ENCODE results near the gene BCAS4.
"Not testable (repeated sequence)": the region's sequence is repeated elsewhere in the genome, so short reads cannot be mapped to it uniquely, and the experiment has no call there.

Gene BCAS4
- total RNA-seq = 6.9 to 14.9 (median 11.0) reads per million in 3 experiments

GRCh38 chr20:50794846-50795634 is at the start of gene BCAS4:
Gene BCAS4, plus strand, starts transcription at chr20:50795061. Its CDS starts 23 bp downstream, at chr20:50795084.
- DNase-seq = peak; percentile 84

- no peak for DNase-seq
These were observed 49.2 kb upstream of the BCAS4 start for GRCh38 chr20:50745634-50746137.

- no peak for DNase-seq
These were observed 48.5 kb upstream of the BCAS4 start for GRCh38 chr20:50746138-50746940.

DNA sequence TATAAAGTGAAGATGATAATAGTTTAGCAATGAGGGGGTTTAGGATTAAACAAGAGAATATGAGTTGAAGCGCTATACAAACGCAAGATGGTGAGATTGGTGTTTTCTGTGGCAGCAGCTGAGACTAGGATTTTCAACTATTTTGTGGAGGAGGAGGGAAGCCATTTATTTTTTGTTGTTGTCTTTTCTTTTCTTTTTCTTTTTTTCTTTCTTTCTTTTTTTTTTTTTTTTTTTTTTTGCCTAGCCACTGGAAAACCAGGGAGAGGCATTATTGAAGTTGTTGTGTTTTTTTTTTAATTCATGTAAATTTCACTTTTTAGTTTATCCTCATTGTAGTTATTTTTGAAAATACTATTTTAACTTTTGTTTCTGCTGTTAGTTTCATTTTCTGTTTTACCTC is 47.6 kb upstream of the BCAS4 start:
- no peak for DNase-seq

DNA sequence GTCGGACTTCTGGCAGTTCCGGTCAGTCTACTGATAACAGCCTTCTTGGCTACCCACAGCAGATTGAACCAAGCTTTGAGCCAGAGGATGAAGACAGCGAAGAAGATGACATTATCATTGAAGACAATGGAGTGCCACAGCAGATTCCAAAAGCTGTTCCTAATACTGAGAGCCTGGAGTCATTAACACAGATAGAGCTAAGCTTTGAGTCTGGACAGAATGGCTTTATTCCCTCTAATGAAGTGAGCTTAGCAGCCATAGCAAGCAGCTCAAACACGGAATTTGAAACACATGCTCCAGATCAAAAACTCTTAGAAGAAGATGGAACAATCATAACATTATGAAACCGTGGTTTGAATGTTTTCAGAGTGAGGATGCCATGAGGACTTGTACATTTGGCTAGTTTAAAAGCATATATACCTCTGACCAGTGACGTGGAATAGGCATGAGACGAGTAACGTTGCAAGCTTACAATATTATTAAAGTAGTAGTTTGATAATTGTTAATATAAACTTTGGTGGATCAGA is 44.7 kb upstream of the BCAS4 start:
- DNase-seq = no peak

DNA sequence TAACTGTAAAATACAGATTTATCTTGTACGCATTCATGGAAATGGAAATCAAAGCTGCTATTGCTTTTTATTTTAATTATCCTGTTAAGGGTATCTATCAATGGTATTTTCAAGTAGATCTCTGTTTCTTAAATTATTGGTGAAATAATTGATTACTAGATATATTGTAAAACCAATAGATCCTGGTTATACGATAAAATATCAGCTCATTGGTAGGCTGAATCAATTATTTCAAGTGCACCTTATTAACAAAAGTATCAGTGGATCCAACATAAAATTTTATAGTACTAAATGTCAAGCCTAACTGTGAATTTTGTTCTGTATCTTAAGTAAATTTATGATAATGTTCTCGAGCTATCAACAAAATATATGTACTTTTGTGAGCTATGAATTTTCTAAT is 41.7 kb upstream of the BCAS4 start:
- no peak for DNase-seq

- DNase-seq = no peak
These were observed 40.4 kb upstream of the BCAS4 start for GRCh38 chr20:50754420-50754819.

GRCh38 chr20:50756447-50756846 is 38.4 kb upstream of the BCAS4 start:
- no peak for DNase-seq

DNA sequence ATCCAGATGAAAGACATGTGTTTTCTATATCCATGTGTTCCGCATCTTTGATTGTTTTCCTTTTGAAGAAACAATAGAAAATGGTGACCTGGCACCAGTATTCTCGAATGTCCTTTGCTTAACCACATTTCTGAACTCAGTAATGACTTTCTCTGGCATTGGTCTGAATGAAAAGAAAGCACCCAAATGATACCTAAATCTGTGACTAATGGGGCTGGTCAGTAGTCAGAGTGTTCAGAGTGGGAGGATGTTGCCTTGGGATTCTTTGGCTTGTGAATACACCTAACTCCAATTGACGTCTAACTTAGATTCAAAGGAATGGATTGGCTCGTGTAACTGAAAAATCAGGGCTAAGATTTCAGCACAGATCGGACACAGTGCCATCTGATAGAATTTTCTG is 36.4 kb upstream of the BCAS4 start:
- DNase-seq = no peak

DNA sequence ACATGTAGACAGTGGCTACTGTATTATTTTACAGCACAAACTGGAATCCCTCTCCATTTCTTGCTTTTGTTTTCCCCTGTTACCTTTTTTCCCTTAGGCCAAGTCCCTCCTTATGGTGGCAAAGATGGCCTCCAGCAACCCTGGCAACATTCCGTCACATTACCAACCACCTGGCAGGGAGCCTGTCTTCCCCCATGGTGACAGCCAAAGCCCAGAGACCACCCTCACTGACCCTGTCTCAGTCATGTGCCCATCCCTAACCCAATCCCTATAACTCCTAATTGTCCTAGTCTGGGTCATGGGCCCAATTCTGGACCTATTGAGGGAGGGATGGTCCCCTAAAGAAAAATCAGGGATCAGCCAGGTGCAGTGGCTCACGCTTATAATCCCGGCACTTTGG is 35.9 kb upstream of the BCAS4 start:
- no peak for DNase-seq

GRCh38 chr20:50759678-50760077 is 35.2 kb upstream of the BCAS4 start:
- DNase-seq = no peak

DNA sequence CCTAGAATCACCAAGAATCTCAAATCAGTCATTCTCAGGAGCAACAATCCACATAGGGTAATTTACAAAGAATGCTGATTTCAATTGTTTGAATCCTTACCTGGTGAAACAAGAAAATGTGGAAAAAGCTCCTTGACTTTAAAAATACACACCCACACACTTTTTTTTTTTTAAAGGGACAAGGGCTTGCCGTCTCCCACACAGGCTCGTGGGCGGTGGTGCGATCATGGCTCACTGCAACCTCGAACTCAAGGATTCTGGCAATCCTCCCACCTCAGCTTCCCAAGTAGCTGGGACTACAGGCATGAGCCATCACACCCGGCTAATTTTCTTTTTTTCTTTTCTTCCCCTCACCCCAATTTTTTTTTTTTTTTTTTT is 32.8 kb upstream of the BCAS4 start:
- DNase-seq = no peak

- DNase-seq = no peak
These were observed 32.2 kb upstream of the BCAS4 start for GRCh38 chr20:50762435-50763220.

DNA sequence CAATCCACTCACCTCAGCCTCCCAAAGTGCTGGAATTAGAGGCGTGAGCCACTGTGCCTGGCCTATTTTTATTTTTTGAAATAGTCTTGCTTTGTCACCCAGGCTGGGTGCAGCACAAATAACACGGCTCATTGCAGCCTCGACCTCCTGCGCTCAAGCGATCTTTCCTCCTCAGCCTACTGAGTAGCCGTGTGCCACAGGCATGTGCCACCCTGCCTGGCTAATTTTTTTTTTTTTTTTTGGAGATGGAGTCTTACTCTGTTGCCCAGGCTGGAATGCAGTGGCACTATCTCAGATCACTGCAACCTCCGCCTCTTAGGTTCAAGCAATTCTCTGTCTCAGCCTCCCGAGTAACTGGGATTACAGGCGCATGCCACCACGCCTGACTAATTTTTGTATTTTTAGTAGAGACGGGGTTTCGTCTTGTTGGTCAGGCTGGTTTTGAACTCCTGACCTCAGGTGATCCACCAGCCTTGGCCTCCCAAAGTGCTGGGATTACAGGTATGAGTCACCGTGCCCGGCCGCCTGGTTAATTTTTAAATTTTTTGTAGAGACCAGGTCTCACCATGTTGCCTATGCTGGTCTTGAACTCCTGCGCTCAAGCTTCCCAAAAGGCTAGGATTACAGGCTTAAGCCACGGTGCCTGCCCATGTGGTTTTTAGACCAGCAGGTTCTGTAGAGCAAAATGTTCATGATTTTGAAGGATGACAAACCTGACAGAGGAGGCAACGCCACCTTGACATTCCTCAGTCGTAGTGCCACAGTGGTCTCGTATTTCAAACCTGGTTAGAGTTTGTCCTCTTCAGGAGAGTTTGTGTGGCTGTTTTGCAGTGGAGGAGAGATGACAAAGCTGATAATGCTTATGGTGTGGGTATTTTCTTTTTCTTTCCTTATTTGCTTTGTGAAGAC is 31.1 kb upstream of the BCAS4 start:
- DNase-seq = not testable (repeated sequence)

DNA sequence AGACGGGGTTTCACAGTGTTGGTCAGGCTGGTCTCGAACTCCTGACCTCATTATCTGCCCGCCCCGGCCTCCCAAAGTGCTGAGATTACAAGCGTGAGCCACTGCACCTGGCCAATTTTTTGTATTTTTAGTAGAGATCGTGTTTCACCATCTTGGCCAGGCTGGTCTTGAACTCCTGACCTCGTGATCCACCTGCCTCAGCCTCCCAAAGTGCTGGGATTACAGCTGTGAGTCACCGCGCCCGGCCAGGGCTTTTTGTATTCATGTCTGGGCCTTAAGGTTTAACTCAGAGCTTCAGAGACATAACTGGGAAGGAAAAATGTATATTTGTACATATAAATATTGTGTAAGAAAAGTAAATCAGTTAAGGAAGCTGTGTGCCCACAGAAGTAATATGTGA is 29.6 kb upstream of the BCAS4 start:
- DNase-seq = not testable (repeated sequence)

GRCh38 chr20:50765674-50766073 is 29.2 kb upstream of the BCAS4 start:
- no peak for DNase-seq

DNA sequence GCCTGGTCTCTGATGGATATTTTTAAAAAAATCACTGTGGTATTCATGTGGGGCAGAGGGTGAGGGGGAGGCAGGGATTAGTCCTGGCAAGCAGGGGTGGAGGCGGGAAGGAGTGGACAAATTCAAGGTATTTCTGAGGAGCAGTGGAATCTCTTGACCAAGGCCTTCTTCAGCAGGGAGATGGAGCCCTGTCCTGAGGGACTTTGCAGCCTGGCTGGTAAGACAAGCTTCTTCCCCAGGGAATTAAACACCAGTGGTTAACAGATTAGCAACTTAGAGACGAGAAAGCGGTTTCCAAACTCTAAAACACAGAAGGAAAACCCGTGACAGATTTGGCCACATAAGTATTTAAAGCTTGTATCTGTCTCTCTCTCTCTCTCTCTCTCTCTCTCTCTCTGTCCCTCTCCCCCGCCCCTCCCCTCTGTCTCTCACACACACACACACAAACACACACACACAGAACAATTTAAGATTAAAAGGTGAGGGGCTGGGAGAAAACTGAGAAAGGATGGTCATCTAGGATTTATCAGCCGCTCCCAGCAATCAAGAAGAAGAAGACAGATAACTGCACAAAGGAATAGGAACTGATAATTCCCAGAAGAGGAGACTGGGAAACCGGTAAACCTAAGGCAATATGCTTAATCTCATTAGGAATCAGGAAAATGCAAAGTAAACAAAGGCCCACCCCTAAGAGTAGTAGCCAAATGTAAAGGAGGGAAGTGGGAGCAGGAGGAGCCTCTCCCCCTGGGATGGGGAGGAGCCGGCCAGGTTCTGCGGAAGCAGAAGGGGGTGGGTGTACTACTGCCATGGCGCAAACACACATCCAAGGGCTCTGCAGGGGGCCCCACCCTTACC is 27.7 kb upstream of the BCAS4 start:
- DNase-seq = not testable (repeated sequence)

- DNase-seq = not testable (repeated sequence)
These were observed 25.9 kb upstream of the BCAS4 start for GRCh38 chr20:50768991-50769390.

DNA sequence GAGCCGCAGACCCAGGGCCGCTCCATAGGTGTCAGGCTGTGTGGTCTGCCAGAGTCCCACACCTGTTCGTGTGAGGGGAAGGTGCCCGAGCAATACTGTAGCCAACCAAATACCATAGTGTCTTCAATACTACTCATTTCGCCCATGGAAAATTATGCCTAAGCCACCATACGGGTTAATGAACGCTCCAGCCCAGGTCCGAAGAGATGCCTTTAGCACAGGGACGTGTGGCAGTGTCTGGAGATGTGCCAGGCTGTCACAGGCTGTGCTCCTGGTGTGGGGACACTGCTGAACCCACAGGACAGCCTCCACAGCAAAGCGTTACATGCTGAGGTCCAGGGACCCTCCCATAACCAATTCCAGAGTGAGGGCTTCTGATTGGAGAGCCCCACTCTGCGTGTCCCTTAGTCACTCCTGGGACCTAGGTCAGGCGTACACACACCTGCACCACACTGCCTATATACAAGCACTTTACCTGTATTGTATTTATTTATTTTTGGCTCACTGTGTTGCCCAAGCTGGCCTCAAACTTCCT is 25.2 kb upstream of the BCAS4 start:
- DNase-seq = not testable (repeated sequence)

GRCh38 chr20:50771419-50772080 is 23.3 kb upstream of the BCAS4 start:
- DNase-seq = not testable (repeated sequence)
